DMS153 treated with DMSO at 0.1 percent for 48 hours (cell line): ENCODE measurements around the gene LRRC8D.
A peak's percentile ranks its signal among the peaks of the same experiment; 100 is the strongest.

Experiments used
- DNase-seq: peaks from one replicate; lab custom pipeline; 2025; ENCODE audit not compliant: unreplicated experiment; lab: John Stamatoyannopoulos, UW

LRRC8D gene

GRCh38 chr1:89832496-89833127 is 11.8 kb downstream of the LRRC8D start:
- no peak for DNase-seq

DNA sequence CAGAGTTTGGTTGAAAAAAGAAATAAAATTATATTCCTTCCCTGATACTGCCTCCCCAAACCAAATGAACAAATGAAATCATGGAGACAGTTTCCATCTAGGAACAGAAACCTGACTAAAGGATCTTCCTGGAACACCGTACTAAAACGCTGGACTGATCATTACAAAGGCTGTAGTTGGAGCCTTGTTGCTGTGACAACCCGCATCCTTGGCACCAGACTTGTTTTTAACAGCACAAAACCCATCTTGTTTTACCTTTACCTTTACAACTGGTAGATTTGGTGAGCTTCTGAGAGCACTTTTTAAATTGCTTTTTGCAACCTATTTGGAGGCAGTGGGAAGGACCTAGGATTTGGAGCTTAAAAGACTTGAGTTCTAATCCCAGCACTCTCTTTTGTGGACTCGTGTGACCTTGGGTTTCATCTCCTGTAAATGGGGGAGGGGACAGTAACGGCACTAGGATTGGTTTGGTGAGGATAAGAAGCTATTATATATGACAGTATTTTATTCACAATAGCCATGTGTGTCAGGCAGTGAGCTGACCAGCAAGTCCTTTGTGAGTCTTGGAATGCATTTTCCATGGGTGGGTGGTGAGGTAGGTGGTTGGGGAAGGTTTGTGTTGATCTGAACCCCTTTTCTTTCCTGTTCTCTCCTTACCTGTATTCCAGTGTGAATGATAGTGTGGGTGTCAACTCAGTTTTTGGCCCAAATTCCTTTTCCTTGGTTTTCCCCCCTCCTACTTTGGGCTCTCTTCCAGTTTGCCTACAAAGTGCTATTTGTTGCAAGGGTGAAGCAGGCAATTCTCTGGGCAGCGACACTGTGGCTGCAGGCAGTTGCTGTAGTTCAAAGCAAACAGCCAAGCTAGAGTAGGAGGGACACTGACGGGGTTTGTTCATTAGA is 12.6 kb downstream of the LRRC8D start:
- no peak for DNase-seq

DNA sequence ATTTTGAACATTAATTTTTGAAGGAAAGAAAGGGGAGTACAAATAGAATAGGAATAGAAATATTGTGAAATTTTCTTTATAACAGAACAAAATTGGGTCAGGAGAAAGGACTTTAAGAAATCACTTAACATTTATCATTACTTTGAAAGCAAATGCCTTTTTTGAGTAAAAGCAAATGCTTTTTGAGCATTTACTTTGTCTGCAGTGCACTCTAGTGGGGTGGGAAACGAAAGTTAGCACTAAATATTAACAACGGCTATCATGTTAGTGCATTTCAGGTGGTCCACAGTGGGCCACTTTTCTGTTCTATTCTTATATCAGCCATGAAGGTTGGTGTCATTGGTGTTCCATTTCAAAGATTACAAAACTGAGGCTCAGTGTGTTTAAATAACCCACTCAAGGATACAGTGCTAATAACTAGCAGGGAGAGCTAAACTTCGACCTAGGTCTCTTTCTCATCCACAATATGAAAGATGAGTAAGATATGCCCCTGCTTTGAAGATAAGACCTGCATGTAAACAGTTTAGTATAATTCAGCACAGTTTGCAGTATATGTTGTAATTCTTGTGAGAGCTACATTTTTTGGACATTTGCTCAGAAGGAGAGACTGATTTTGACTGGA is 13.4 kb downstream of the LRRC8D start:
- no peak for DNase-seq

DNA sequence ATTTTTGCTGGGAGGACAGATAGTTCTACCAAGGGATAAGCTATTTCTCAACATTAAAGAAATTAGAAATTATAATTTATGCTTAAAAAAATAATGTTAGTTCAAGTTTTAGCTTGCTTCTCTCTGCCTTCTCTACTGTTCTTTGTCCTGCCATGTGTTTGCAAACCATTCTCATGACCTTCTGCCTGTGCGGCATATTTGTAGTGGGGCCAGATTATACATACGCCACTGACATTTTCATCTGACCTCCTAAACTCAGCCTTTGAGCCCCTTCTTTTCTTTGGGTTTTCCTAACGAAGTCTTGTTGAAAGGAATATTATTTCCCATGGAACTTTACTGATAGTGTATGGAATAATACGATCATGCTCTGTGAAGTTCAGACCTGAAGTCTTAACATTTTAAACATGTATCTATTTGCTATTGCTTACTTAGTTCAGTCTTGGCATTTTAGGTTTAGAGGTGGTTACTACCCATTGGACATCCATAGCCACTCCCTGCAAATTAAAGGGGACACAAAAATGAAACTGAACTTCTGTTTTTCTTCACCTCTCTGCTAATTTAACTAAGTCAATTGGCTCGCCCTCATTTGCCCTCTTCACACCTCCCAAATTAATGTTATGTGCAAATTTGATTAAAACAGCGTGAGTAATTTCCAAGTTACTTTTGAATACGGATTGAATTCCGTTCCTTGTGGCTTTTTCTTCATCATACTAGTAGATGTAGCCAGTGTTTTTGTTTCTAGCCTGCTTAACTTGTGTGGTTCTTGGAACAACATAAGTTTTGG is 15.6 kb downstream of the LRRC8D start:
- no peak for DNase-seq

GRCh38 chr1:89837036-89837481 is 16.2 kb downstream of the LRRC8D start:
- no peak for DNase-seq

GRCh38 chr1:89837510-89837909 is 16.7 kb downstream of the LRRC8D start:
- DNase-seq: no peak

- no peak for DNase-seq
Measured at GRCh38 chr1:89839516-89839915, 18.7 kb downstream of the LRRC8D start.

DNA sequence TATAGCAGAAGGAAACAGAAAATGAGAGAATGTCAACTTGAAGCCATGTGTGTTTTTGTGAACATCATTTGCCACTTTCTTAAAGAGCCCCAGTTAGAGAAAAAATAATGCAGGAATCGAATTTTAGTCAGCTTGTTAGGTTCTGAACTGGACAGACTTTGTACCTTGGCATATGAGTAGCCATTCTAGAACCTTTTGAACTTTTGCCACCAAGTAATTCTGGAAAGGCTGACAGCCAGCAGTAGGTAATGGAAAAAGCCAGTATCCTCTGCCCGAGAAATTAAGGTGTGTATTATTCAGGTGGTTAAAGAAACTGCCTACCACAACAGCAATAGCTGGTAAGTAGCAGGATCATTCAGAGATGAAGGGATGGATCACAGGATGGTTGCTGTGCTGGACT is 20.7 kb downstream of the LRRC8D start:
- no peak for DNase-seq

DNA sequence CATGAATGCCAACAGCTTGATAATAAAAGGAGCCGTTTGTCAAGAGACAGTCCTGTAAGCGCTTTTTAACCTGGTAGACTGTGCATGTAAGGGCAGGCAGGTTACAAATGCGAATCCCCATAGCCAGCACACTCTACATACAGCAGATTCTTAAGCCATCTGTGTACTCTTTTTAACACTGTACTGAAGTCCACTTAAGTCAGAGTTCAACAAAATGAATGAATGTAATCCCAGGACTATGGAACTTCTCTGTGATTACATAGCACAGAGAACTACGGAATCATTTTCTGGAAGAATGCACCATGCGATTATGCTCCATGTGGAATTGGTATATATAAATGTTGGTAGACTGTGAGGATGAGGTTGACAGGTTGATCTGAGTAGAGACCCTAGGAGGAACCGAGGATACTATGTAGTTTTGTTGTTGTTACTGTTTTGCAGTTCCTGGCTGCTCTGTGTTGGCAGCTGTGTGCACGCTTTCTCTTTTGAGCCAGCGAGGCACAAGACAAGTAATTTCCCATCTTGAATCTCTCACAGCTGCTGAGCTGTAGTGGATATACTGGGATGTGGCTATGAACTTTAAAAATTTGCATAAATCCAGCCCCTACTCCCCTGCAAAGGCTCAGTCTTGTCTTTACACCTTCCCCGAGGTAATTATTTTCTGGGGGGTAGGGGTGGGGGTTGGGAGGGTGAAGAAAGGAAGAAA is 21.9 kb downstream of the LRRC8D start:
- DNase-seq: peak; percentile 49

GRCh38 chr1:89843273-89844130 is 22.7 kb downstream of the LRRC8D start:
- DNase-seq: peak; percentile 63

GRCh38 chr1:89844241-89844807 is 23.5 kb downstream of the LRRC8D start:
- DNase-seq: no peak

- DNase-seq: no peak
Measured at GRCh38 chr1:89844860-89845259, 24.0 kb downstream of the LRRC8D start.

DNA sequence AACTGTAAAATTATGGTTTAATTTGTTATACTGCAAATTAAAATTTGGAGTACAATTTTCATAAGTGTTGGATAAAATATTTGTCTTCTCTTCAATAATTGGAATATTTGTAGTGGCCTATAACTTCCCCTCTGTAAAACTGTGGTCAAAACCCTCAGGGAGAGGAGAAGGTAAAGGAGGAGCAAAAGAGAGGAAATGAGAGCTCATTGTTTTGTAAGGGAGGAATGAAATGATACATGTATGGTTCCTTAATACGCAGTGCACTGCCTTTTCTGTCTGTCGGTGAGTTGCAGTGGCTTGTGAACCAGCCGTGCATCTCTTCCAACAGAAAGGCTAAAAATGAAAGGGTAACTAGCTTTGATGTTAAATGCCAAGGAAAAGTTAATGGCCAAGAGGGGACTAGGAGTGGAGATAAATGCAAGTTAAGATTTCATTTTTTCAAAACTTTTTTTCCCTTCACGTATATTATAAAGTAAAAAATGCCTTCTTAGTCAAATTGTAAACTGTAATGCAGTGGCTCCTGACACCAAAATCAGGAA is 26.4 kb downstream of the LRRC8D start:
- no peak for DNase-seq

DNA sequence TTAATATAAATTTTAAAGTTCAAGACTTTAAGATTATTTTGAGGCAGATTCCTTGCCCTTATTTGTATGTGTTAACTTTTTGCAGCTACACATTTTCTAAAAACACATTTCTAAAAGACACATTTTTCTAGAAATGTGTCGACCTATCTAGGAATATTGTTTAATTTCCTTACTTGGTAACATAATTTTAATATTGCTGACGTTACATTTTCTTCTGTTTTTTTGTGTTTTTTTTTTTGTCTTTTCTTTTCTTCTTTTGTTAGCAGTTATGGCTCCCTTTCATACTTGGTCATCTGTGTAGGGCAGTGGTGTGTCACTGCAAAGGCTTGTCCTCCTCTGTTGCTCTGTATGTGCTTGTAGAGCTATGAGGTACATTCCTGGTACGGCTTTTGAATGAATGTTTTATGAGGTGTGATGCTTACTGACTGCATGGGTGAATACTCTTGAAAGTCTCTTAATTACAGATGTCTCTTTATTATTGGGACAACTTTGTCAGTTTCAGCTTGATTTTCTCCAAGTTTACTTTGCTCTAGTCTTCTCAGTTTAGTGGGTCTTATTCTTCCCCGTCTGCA is 30.1 kb downstream of the LRRC8D start:
- no peak for DNase-seq

DNA sequence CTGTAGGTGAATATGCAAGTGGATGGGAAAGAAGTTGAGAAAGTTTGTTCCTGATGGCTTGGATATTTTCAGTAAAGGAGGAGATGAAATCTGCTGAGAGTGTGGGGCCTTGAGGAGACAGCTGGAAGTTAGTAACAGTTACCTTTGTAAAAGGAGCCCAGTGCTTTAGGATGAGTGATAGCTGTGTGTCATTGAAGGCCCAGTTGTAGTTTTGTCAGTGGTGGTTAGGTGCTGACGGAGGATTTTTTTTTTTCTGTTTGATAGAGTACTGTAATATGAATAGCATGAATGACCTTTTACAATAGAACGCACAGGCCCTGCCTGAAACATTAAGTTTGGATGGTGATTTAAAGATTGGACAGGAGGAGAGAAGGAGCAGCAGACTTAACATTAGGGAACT is 33.3 kb downstream of the LRRC8D start:
- no peak for DNase-seq

- DNase-seq: no peak
Measured at GRCh38 chr1:89855413-89856123, 34.7 kb downstream of the LRRC8D start.

GRCh38 chr1:89863165-89863830 is 42.5 kb downstream of the LRRC8D start:
- DNase-seq: no peak
